Large intestine (tissue), 3 donors: Measurements from ENCODE around the gene PNPLA1. TPM values are rescaled to one million over a fixed set of nuclear protein-coding genes. Genes with fewer than 3 reads are reported as not detected.

Source experiments
- DNase-seq, 2 donors: peaks; one replicate each; pipeline versions ENCODE4 v3.0.0 to v3.0.0-alpha.2; 2013
- H3K27ac ChIP-seq: one replicate; pipeline ENCODE4 v1.5.1; 2013; ENCODE audit warnings: low read length
- H3K27me3 ChIP-seq: 2 replicates; pipeline ENCODE4 v1.6.1; 2013; ENCODE audit warnings: low read length; ENCODE audit not compliant: control insufficient read depth, insufficient read depth
- H3K36me3 ChIP-seq: 2 replicates; pipeline ENCODE4 v1.6.1; 2013; ENCODE audit warnings: low read length; ENCODE audit not compliant: control insufficient read depth, insufficient read depth
- H3K4me1 ChIP-seq: one replicate; pipeline ENCODE4 v1.6.1; 2013; ENCODE audit warnings: low read length; ENCODE audit not compliant: control insufficient read depth, insufficient read depth
- H3K4me3 ChIP-seq: one replicate; pipeline ENCODE4 v1.5.1; 2013; ENCODE audit warnings: low read length
- H3K9me3 ChIP-seq: one replicate; pipeline ENCODE4 v1.6.1; 2013; ENCODE audit warnings: mild to moderate bottlenecking, low read depth, low read length, moderate library complexity; ENCODE audit not compliant: control insufficient read depth
- WGBS: methylation state at CpG from one replicate; pipeline ENCODE4 v1.1.5; 2013; ENCODE audit warnings: low lambda C conversion rate; ENCODE audit not compliant: insufficient coverage; 5-methylcytosine and 5-hydroxymethylcytosine counted together
- polyA plus RNA-seq: library from polyadenylated mRNA; unstranded; fragments of 120-200 nt; gene quantifications from one replicate; pipeline ENCODE4 v1.2.1, GENCODE V29; 2013

Gene PNPLA1
- polyA plus RNA-seq, 1 donor, result 3.3 TPM

DNA sequence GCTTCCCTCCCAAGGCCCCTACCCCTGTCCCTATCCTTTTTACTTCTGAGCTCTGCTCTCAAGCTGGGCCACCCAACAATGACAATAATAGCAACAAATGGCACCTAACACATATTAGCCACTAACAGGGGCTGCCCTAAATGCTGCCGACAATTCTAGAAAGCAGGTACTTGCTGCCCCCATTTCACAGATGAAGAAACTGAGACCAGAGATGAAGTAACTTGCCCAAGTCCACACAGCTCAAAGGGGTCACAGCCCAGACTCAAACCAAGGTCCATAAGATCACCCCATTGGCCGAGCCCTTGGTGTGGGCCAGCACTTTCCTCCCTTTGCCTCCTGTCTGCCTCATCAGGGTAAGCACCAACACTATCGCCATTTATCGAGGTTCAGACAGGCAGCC is 54.9 kb downstream of the PNPLA1 start:
- Histone ChIP-seq H3K27ac (no peak overlapping the region), H3K9me3 (no peaks in the 10 kb centered on the region), H3K27me3 (no peaks in the 10 kb centered on the region), H3K4me3 (no peak overlapping the region), H3K36me3 (peaks cover 54% of the 10 kb centered on the region), H3K4me1 (peaks cover 13% of the 10 kb centered on the region)
- WGBS, result no CpG with 5 or more reads among the region's 4 CpGs
- no peak for DNase-seq

DNA sequence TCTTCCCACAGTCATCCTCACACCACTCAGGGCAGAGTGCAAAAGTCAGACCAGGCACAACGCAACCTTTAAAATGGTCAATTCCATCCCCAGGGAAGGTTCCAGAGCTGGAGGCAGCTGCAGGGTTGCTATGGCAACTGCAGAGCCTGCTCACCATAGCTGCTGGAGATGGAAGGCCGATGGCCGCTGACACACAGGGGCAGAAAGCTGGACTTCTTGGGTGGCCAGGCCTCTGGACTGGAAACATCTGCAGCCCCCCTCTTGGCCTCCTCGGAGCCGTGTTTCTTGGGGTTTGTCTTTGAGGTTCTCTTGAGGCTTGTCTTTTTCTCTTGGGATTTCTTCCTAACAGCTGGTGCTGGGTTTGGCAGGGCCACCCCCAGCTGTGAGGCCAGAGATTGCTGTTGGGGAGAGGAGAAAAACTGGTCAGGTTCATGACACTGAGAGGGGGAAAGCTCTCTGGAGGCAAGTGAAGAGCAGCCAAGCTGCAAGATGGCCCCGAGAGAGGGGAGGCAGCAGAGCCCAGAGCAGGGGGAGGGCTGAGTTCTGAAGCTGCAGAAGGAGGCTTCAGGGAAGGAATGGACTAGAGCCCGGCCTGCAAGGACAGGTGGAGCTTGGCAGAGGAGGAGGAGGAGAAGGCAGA is 56.6 kb downstream of the PNPLA1 start:
- Histone ChIP-seq H3K27ac (no peak overlapping the region), H3K4me1 (peaks cover 3% of the 10 kb centered on the region), H3K27me3 (no peaks in the 10 kb centered on the region), H3K9me3 (no peaks in the 10 kb centered on the region), H3K36me3 (peaks cover 59% of the 10 kb centered on the region), H3K4me3 (no peak overlapping the region)
- no CpG with 5 or more reads among the region's 7 CpGs for WGBS
- DNase-seq, result peak in 1 of 2 donors; percentile 39

DNA sequence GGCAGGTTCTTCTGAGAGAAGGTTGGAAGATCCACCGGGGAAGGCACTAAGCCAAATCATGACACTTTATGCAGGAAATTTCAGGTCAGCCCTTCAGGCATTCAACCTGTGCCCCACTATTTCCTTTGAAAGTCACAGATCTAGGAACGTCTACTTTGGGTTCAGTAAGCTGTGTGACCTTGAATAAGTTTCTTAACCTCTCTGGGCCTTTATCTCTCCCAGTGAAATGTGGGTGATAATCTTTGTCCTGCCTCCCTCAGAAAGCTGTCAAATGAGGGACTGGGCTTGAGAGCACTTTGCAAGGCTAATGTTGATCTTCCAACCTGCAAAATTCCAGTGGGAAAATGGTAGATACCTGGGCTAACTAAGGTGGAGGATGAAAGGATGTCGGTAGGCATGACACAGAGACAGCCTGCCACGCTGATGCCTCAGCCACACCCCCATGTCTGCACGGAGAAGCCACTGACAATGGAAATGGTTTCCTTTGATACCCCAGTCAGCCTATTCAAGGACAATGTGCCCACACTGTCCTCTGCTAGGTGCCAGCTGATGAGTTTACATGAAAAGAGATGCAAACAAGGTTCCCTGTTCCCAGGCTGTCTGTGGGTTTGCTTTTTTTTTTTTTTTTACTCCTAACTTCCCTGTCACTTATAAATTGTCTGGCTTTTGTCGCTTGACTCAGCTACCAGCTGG is 57.5 kb downstream of the PNPLA1 start:
- Histone ChIP-seq H3K27ac (no peak overlapping the region), H3K4me1 (peaks cover 3% of the 10 kb centered on the region), H3K9me3 (no peaks in the 10 kb centered on the region), H3K4me3 (no peak overlapping the region), H3K27me3 (no peaks in the 10 kb centered on the region), H3K36me3 (peaks cover 53% of the 10 kb centered on the region)
- no CpG with 5 or more reads among the region's 6 CpGs for WGBS
- no peak for DNase-seq

- Histone ChIP-seq H3K9me3 (no peaks in the 10 kb centered on the region), H3K27me3 (no peaks in the 10 kb centered on the region), H3K36me3 (peaks cover 47% of the 10 kb centered on the region), H3K4me3 (no peak overlapping the region), H3K27ac (no peak overlapping the region), H3K4me1 (peaks cover 4% of the 10 kb centered on the region)
- no peak for DNase-seq
Measured at GRCh38 chr6:36327919-36328236, 58.0 kb downstream of the PNPLA1 start.

- DNase-seq, result no peak
- no peak overlapping the region for H3K4me3 ChIP-seq
- H3K4me1 ChIP-seq, result peaks cover 11% of the 10 kb centered on the region
- H3K27ac ChIP-seq, result no peak overlapping the region
- no peaks in the 10 kb centered on the region for H3K27me3 ChIP-seq
- no CpG with 5 or more reads among the region's 7 CpGs for WGBS
- peaks cover 42% of the 10 kb centered on the region for H3K36me3 ChIP-seq
- no peaks in the 10 kb centered on the region for H3K9me3 ChIP-seq
Measured at GRCh38 chr6:36328600-36328999, 58.7 kb downstream of the PNPLA1 start.

- Histone ChIP-seq H3K27ac (no peak overlapping the region), H3K9me3 (peaks cover 3% of the 10 kb centered on the region), H3K4me1 (peaks cover 22% of the 10 kb centered on the region), H3K27me3 (no peaks in the 10 kb centered on the region), H3K4me3 (no peak overlapping the region), H3K36me3 (peaks cover 39% of the 10 kb centered on the region)
- no peak for DNase-seq
- no CpG with 5 or more reads among the region's 14 CpGs for WGBS
Measured at GRCh38 chr6:36329798-36330291, 60.0 kb downstream of the PNPLA1 start.

GRCh38 chr6:36330366-36330765 is 60.5 kb downstream of the PNPLA1 start:
- peaks cover 3% of the 10 kb centered on the region for H3K9me3 ChIP-seq
- peaks cover 25% of the 10 kb centered on the region for H3K4me1 ChIP-seq
- H3K4me3 ChIP-seq, result no peak overlapping the region
- no peak overlapping the region for H3K27ac ChIP-seq
- peaks cover 34% of the 10 kb centered on the region for H3K36me3 ChIP-seq
- no peaks in the 10 kb centered on the region for H3K27me3 ChIP-seq
- DNase-seq, result no peak
- WGBS, result no CpG with 5 or more reads among the region's 14 CpGs

DNA sequence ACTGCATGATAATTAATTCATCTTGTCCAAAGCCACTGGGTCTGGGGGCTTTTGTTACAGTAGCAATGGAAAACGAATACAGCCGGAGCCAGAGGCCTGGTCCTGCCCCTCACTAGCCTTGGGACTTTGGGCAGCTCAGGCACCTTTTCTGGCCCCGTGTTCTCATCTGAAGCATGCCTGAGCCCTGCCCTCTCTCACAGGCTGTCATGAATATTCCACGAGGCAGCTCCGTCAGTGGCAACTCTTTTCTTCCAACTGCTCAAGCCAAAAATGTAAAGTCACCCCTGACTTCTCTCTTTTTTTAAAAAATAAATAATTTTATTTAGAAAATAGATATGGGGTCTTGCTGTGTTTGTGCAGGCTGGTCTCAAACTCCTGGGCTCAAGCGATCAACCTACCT is 61.5 kb downstream of the PNPLA1 start:
- Histone ChIP-seq H3K27me3 (no peaks in the 10 kb centered on the region), H3K4me1 (peaks cover 35% of the 10 kb centered on the region), H3K36me3 (peaks cover 24% of the 10 kb centered on the region), H3K27ac (no peak overlapping the region), H3K9me3 (peaks cover 3% of the 10 kb centered on the region), H3K4me3 (no peak overlapping the region)
- WGBS, result 83% methylated on average over 1 of the region's 6 CpGs
- no peak for DNase-seq

GRCh38 chr6:36333171-36333895 is 63.5 kb downstream of the PNPLA1 start:
- peaks cover 3% of the 10 kb centered on the region for H3K9me3 ChIP-seq
- H3K27ac ChIP-seq, result peak overlapping the region; percentile 96
- H3K27me3 ChIP-seq, result no peaks in the 10 kb centered on the region
- no CpG with 5 or more reads among the region's 8 CpGs for WGBS
- H3K4me3 ChIP-seq, result no peak overlapping the region
- H3K36me3 ChIP-seq, result peaks cover 13% of the 10 kb centered on the region
- DNase-seq, result no peak
- H3K4me1 ChIP-seq, result peaks cover 39% of the 10 kb centered on the region

GRCh38 chr6:36333931-36334725 is 64.3 kb downstream of the PNPLA1 start:
- H3K27ac ChIP-seq, result peak overlapping the region; percentile 96
- peak in 1 of 2 donors; percentile 68 for DNase-seq

More at GRCh38 chr6:36333931-36334725, 64.3 kb downstream of the PNPLA1 start:
- Histone ChIP-seq H3K4me3 (no peak overlapping the region), H3K4me1 (peaks cover 47% of the 10 kb centered on the region), H3K36me3 (peaks cover 7% of the 10 kb centered on the region), H3K9me3 (peaks cover 3% of the 10 kb centered on the region), H3K27me3 (no peaks in the 10 kb centered on the region)
- WGBS, result 13% methylated on average over 1 of the region's 20 CpGs
